WI38 (cell line): ENCODE results near the gene GRK4.

Experiments used
- H3K4me3 ChIP-seq: 2 replicates; pipeline ENCODE4 v1.5.1; 2011; ENCODE audit warnings: low read depth, mild to moderate bottlenecking, control low read depth, low read length
- TF ChIP-seq, protein P1 (sequence below): IDR thresholded peaks from 2 replicates; pipeline ENCODE4 v1.5.1; 2012; ENCODE audit warnings: low read depth, mild to moderate bottlenecking, control low read depth, low read length

GRK4 gene

DNA sequence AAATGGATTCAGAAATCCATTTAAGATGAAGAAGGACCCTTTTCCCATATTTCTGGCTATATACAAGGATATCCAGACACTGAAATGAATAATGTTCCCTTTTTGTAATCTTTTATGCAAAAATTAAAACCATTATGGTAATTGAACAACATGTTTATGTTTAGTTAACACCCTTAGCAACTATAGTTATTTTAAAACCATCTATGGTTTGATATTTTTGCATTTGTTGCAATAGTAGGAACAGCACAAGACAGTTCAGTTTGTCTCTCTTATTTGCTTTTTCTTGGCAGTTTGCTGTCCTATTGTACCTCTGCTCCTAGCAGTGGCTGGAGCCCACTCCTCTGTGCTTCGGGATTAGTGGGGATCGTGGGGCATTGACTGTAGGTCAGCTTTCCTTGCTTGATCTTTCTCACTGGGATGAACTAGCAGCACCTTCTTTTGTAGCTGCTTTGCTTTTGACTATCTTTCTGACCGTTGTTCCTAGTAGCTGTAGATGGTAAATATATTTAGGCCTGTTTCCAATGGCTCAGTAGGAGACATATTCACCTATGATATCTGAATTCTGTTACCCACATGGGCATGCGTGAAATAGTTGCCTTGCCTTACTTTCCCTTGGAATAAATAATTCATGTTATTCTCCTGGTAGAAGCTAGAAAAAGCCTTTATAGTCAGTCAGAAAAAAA is 123.9 kb downstream of the GRK4 start:
- TF ChIP-seq, protein P1, sequence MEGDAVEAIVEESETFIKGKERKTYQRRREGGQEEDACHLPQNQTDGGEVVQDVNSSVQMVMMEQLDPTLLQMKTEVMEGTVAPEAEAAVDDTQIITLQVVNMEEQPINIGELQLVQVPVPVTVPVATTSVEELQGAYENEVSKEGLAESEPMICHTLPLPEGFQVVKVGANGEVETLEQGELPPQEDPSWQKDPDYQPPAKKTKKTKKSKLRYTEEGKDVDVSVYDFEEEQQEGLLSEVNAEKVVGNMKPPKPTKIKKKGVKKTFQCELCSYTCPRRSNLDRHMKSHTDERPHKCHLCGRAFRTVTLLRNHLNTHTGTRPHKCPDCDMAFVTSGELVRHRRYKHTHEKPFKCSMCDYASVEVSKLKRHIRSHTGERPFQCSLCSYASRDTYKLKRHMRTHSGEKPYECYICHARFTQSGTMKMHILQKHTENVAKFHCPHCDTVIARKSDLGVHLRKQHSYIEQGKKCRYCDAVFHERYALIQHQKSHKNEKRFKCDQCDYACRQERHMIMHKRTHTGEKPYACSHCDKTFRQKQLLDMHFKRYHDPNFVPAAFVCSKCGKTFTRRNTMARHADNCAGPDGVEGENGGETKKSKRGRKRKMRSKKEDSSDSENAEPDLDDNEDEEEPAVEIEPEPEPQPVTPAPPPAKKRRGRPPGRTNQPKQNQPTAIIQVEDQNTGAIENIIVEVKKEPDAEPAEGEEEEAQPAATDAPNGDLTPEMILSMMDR: no peak
- H3K4me3 ChIP-seq: no peak overlapping the region
